ENCODE results near the gene G2E3.
"Not testable (repeated sequence)": the region's sequence is repeated elsewhere in the genome, so short reads cannot be mapped to it uniquely, and the experiment has no call there.

Gene G2E3

DNA sequence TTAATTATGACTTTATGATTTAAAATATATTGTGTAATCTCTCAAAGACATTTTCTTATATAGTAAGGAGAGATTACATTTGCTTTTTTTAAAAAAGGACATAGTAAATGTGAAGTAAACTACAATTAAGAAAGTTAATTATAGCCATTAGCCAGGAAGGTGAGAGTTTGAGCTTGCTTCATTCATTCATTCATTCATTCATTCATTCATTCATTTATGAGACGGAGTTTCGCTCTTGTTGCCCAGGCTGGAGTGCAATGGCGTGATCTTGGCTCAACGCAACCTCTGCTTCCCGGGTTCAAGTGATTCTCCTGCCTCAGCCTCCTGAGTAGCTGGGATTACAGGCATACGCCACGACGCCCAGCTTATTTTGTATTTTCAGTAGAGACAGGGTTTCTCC is 45.7 kb downstream of the G2E3 start:
- not testable (repeated sequence) for DNase-seq (ENCODE audit: low spot score)

GRCh38 chr14:30607156-30607780 is 48.3 kb downstream of the G2E3 start:
- no peak for DNase-seq (ENCODE audit: low spot score)

DNA sequence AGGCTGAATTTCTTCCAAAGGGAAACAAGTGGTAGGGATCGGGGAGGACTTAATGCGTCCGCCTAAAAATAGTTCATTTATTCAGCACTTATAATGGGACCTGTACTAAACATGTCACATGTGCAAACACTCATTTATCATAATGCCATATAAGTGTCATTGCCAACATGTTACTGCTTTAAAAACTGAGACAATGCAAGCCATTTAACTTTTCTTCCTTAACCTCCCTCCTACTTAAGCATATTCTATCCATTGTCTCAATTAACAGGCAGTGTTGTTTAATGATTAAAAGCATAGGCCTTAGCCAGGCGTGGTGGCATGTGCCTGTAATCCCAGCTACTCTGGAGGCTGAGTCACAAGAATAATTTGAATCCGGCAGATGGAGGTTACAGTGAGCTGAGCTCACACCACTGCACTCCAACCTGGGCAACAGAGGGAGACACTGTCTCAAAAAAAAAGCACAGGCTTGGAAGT is 49.6 kb downstream of the G2E3 start:
- no peak for DNase-seq (ENCODE audit: low spot score)

- peak; percentile 31 for DNase-seq (ENCODE audit: low spot score)
Measured at GRCh38 chr14:30610787-30611343, 51.9 kb downstream of the G2E3 start.

GRCh38 chr14:30614155-30614554 is 55.2 kb downstream of the G2E3 start:
- DNase-seq (ENCODE audit: low spot score): no peak

DNA sequence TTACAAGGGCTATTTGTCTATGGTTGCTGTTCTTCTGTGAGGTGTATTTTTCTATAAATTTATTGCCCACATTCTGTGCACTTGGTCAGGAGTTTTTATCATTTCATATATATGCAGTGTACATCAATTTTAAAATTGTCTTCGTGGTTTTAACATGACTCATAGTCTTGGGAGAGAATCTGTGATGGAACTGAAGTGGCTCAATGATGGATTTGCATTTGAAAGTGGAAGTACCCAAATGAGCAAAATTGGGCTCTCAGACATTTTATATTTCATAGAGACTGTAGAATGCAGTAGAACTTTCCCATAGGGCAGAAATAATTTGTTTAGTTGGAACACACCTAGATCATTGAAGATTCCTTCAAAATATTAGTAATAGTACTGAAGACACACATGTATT is 61.2 kb downstream of the G2E3 start:
- peak; percentile 24 for DNase-seq (ENCODE audit: low spot score)

GRCh38 chr14:30621354-30621939 is 62.5 kb downstream of the G2E3 start:
- DNase-seq (ENCODE audit: low spot score): peak; percentile 5

GRCh38 chr14:30621940-30622830 is 63.2 kb downstream of the G2E3 start, which contains the start of gene SCFD1:
SCFD1 (plus strand) TSS chr14:30622319; CDS start chr14:30622339, 20 bp downstream.
- DNase-seq (ENCODE audit: low spot score): peak; percentile 89

DNA sequence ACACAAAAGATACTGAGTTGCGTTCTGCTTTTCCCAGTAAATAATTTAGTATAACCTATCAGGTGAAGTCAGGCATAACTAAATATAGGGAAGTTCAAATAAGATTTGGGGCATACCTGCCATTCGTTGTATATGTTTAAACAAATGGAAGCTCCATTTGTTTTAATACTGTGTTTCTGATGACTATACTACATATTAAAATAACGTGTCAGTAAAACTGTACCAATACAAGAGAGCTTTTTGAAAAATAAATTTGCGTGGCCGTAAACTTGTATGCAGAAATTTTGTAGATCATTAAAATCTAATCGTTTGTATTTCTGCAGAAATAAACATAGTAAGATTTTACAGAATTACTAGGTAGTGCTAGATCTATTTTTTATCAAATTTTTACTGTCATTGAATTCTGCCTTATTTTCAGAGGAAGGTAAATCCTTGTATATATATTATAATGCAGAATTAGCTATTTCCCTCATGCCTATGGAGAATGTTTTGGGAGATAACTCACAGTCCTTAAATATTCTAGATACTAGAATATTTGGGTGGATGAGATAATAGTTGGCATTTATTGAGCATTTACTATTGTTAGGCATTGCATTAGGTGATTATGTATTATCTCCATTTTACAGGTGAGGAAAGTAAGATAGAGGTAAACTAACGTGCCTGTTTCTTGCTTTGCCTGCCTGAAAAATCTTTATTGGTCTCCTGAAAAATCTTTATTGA is 64.6 kb downstream of the G2E3 start:
- no peak for DNase-seq (ENCODE audit: low spot score)

GRCh38 chr14:30624132-30624423 is 65.1 kb downstream of the G2E3 start:
- DNase-seq (ENCODE audit: low spot score): no peak

DNA sequence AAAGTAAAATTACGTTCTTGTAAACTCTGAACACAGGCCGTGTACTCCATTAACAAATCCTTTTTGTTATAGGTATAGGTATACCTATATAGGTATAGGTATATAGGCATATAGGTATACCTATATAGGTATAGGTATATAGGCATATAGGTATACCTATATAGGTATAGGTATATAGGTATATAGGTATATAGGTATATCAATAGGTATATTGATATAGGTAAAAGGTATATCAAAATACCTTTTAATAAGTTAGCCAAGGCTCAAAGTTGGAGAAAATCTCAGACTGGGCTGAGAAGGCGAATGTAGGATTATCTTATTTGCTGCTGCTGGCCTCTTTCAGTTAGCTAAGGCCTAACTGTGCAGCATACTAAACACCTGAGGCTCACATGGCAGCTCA is 66.6 kb downstream of the G2E3 start:
- DNase-seq (ENCODE audit: low spot score): no peak

DNA sequence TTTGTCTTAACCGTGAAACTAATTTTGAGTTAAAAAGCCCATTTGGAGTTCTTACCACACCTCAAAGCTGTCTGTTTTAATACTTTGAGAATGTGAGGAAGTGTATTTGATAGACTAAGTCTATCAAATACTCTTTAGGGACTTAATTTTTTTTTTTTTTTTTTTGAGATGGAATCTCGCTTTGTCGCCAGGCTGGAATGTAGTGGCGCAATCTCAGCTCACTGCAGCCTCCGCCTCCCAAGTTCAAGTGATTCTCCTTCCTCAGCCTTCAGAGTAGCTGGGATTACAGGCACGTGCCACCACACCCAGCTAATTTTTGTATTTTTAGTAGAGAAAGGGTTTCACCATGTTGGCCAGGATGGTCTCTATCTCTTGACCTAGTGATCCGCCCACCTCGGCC is 70.5 kb downstream of the G2E3 start:
- not testable (repeated sequence) for DNase-seq (ENCODE audit: low spot score)

DNA sequence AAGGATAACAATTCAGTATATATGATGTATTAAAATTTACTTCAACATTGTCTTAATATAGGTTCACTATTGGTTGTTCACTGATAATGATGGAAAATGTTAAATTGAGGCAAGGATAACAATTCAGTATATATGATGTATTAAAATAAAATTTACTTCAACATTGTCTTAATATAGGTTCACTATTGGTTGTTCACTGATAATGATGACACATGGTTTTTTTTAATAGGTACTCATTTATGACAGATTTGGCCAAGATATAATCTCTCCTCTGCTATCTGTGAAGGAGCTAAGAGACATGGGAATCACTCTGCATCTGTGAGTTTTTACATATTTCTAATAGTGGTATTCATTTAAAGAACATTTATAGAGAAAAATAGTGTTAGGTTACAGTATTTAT is 71.3 kb downstream of the G2E3 start:
- DNase-seq (ENCODE audit: low spot score): no peak

DNA sequence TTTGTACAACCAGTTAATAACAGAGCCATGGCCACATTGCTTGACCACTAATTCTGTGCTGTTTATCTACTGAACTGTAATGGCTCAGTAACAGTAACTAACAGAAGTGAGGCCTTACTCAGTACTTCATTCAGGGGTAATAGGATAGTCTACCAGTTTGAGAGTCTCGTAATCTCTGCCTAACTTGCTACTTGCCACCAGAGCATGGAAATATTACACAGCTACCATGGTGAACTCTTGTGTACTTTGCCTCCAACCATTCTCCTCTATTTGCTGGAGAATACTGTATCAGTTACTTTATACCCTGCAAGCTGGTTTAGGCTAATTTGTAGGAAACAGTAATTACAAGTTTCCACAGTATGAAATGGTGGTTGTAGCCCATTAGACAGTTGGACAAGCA is 73.8 kb downstream of the G2E3 start:
- DNase-seq (ENCODE audit: low spot score): no peak

GRCh38 chr14:30638926-30639325 is 80.0 kb downstream of the G2E3 start:
- no peak for DNase-seq (ENCODE audit: low spot score)

GRCh38 chr14:30641207-30641606 is 82.2 kb downstream of the G2E3 start:
- DNase-seq (ENCODE audit: low spot score): no peak

DNA sequence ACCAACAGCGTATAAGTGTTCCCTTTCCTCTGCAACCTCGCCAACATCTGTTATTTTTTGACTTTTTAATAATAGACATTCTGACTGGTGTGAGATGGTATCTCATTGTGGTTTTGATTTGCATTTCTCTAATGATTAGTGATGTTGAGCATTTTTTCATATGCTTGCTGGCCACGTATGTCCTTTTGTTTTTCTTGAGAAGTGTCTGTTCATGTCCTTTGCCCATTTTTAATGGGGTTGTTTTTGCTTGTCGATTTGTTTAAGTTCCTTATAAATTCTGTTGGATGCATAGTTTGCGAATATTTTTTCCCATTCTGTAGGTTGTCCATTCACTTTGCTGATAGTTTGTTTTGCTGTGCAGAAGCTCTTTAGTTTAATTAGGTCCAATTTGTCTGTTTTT is 85.5 kb downstream of the G2E3 start:
- not testable (repeated sequence) for DNase-seq (ENCODE audit: low spot score)

- DNase-seq (ENCODE audit: low spot score): no peak
Measured at GRCh38 chr14:30645600-30645999, 86.6 kb downstream of the G2E3 start.

DNA sequence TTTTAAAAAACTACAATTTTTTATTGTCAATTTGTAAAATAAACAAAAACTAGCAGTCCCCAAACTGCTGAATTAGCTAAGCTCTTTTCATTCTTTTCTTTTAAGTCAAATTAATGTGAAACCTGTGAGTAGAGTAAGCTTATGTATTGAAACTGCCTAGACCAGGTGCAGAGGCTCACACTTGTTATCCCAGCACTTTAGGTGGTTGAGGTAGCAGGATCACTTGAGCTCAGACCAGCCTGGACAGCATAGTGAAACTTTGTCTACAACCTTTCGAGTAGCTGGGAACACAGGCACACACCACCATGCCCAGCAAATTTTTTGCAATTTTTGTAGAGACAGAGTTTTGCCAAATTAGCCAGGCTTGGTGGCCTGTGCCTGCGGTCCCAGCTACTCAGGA is 89.5 kb downstream of the G2E3 start:
- no peak for DNase-seq (ENCODE audit: low spot score)

- no peak for DNase-seq (ENCODE audit: low spot score)
Measured at GRCh38 chr14:30651937-30652336, 93.0 kb downstream of the G2E3 start.

DNA sequence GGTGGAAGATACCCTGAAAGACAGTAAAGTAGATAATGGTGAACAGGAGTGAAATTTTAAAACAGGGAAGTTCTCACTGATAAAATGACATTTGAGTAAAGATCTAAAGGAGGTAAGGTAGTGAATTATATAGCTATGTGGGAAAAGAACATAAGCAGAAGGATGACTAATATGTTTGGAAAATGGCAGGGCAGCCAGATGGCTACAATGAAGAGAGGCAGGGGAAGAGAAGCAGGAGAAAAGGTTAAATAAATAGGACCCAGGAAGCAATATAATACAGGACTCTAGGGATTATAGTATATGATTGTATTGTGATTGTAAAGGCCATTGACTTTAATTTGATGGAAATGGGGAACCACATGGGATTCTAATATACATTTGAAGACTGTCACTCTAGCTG is 96.2 kb downstream of the G2E3 start:
- no peak for DNase-seq (ENCODE audit: low spot score)

GRCh38 chr14:30655658-30656057 is 96.7 kb downstream of the G2E3 start:
- no peak for DNase-seq (ENCODE audit: low spot score)
